CD4-positive, alpha-beta T cell (primary cell): ENCODE data around the gene SEC23IP. TPM values are rescaled to one million over a fixed set of nuclear protein-coding genes. Genes with fewer than 3 reads are reported as not detected.

ENCODE experiments used
- ATAC-seq: fragments of 200-7000 bp; cut with Tn5 transposase; one replicate; pipeline ENCODE4 v1.10.0; 2022; ENCODE audit warnings: mild to moderate bottlenecking; ENCODE audit not compliant: poor library complexity
- CTCF ChIA-PET: fragments of 350-600 bp; sonication (Branson Sonifier 250); formaldehyde crosslinking; loops from one replicate; lab custom pipeline; 2021; ENCODE audit warnings: antibody characterized with exemption, inconsistent platforms; lab: Charles Lee
- POLR2A ChIA-PET: fragments of 350-600 bp; sonication (Branson Sonifier 250); formaldehyde crosslinking; loops from one replicate; lab custom pipeline; 2021; ENCODE audit warnings: antibody characterized with exemption, inconsistent platforms; lab: Charles Lee
- DNase-seq, 14 experiments: peaks; one replicate each; pipeline ENCODE4 v3.0.0-alpha.2; 2013 to 2020; ENCODE audit warnings: mixed read lengths in 2 of 14
- H3K27ac ChIP-seq, 2 donors: one replicate each; pipeline versions ENCODE4 v1.5.1 to v1.7.0; 2013; ENCODE audit warnings: low read length in 2 of 2, low read depth in 1 of 2, mild to moderate bottlenecking in 1 of 2
- H3K27me3 ChIP-seq, 2 experiments: 1 replicate in 1 of 2; 2 replicates in 1 of 2; pipeline versions ENCODE4 v1.6.1 to v1.7.0; 2013; ENCODE audit warnings: low read length in 2 of 2, control low read depth in 1 of 2, mild to moderate bottlenecking in 1 of 2, moderate library complexity in 1 of 2; ENCODE audit not compliant: insufficient read depth in 2 of 2, control insufficient read depth in 1 of 2
- H3K36me3 ChIP-seq: one replicate; pipeline ENCODE4 v1.6.1; 2013; ENCODE audit warnings: low read length, control low read depth; ENCODE audit not compliant: insufficient read depth
- H3K4me1 ChIP-seq: one replicate; pipeline ENCODE4 v1.6.1; 2013; ENCODE audit warnings: low read length, control low read depth; ENCODE audit not compliant: insufficient read depth
- H3K4me3 ChIP-seq: one replicate; pipeline ENCODE4 v1.5.1; 2013; ENCODE audit warnings: mild to moderate bottlenecking, low read length, moderate library complexity
- H3K9me3 ChIP-seq, 2 experiments: 1 replicate in 1 of 2; 2 replicates in 1 of 2; pipeline versions ENCODE4 v1.6.1 to v1.7.0; 2013; ENCODE audit warnings: low read length in 2 of 2, mild to moderate bottlenecking in 2 of 2, control low read depth in 1 of 2, moderate library complexity in 1 of 2; ENCODE audit not compliant: control insufficient read depth in 1 of 2, insufficient read depth in 1 of 2
- H3K27ac Mint-ChIP-seq: one replicate; pipeline ENCODE4 v1.8.0; 2020; ENCODE audit warnings: mixed read lengths
- H3K27me3 Mint-ChIP-seq: one replicate; pipeline ENCODE4 v1.8.0; 2021; ENCODE audit warnings: mixed read lengths
- H3K36me3 Mint-ChIP-seq: one replicate; pipeline ENCODE4 v1.8.0; 2021; ENCODE audit warnings: low read depth, mixed read lengths
- H3K4me1 Mint-ChIP-seq: one replicate; pipeline ENCODE4 v1.8.0; 2021; ENCODE audit warnings: low read depth, mixed read lengths
- H3K4me3 Mint-ChIP-seq: one replicate; pipeline ENCODE4 v1.8.0; 2020; ENCODE audit warnings: mild to moderate bottlenecking, mixed read lengths
- H3K9me3 Mint-ChIP-seq: one replicate; pipeline ENCODE4 v1.8.0; 2020; ENCODE audit warnings: mixed read lengths
- CTCF ChIP-seq: fragments of 200-600 bp; IDR thresholded peaks from one replicate; pipeline ENCODE4 v1.8.0; 2022; ENCODE audit warnings: antibody characterized with exemption, mild to moderate bottlenecking
- intact Hi-C, 2 experiments: fragments of 100-400 bp; cut with DNase I in 1 of 2; cut with micrococcal nuclease in 1 of 2; formaldehyde crosslinking; loops; one replicate each; pipeline versions ENCODE4 v1.15.1 to v1.9.0; 2023 to 2025; cut with DNase I, micrococcal nuclease
- total RNA-seq, 174 experiments: library from RNA in 2 of 174; stranded (reverse) in 2 of 174; gene quantifications; one replicate each; pipeline ENCODE4 v1.2.3 and lab custom pipeline; 2021 to 2026

Gene SEC23IP
- total RNA-seq, 2 experiments from 2014 or later, result 18.1 to 21.1 TPM

GRCh38 chr10:119933179-119933578, 40.6 kb downstream of the SEC23IP start:
- no peaks in the 10 kb centered on the region for H3K27me3 ChIP-seq
- H3K9me3 ChIP-seq, result no peaks in the 10 kb centered on the region
- no peak overlapping the region for H3K4me3 ChIP-seq
- TF ChIP-seq CTCF, result no peak
- ChIA-PET POLR2A (no interaction called here), CTCF (no interaction called here)
- ATAC-seq (no peak), DNase-seq (no peak)
- no peaks in the 10 kb centered on the region for H3K27me3 Mint-ChIP-seq
- H3K4me1 Mint-ChIP-seq, result peaks cover 9% of the 10 kb centered on the region
- H3K36me3 ChIP-seq, result peaks cover 71% of the 10 kb centered on the region
- H3K4me1 ChIP-seq, result no peaks in the 10 kb centered on the region
- H3K4me3 Mint-ChIP-seq, result no peak overlapping the region
- H3K36me3 Mint-ChIP-seq, result peaks cover 94% of the 10 kb centered on the region
- H3K9me3 Mint-ChIP-seq, result no peaks in the 10 kb centered on the region
- H3K27ac ChIP-seq, result no peak overlapping the region
- intact Hi-C loops, result no loop called here
- no peak overlapping the region for H3K27ac Mint-ChIP-seq

GRCh38 chr10:119940487-119940886, 48.0 kb downstream of the SEC23IP start:
- H3K9me3 ChIP-seq, result no peaks in the 10 kb centered on the region
- Mint-ChIP-seq H3K36me3 (peaks cover 72% of the 10 kb centered on the region), H3K27me3 (no peaks in the 10 kb centered on the region), H3K9me3 (no peaks in the 10 kb centered on the region), H3K27ac (no peak overlapping the region), H3K4me3 (no peak overlapping the region), H3K4me1 (no peaks in the 10 kb centered on the region)
- no peak overlapping the region for H3K27ac ChIP-seq
- H3K36me3 ChIP-seq, result peaks cover 55% of the 10 kb centered on the region
- intact Hi-C loops, result no loop called here
- no peaks in the 10 kb centered on the region for H3K27me3 ChIP-seq
- H3K4me3 ChIP-seq, result no peak overlapping the region
- no peak for TF ChIP-seq CTCF
- CTCF ChIA-PET, result no interaction called here
- H3K4me1 ChIP-seq, result no peaks in the 10 kb centered on the region
- no peak for DNase-seq
- ATAC-seq, result no peak
- POLR2A ChIA-PET, result no interaction called here

- H3K27me3 ChIP-seq, result no peaks in the 10 kb centered on the region
- intact Hi-C loops, result no loop called here
- Mint-ChIP-seq H3K4me1 (no peaks in the 10 kb centered on the region), H3K4me3 (no peak overlapping the region), H3K36me3 (peaks cover 50% of the 10 kb centered on the region), H3K27ac (no peak overlapping the region), H3K9me3 (no peaks in the 10 kb centered on the region), H3K27me3 (no peaks in the 10 kb centered on the region)
- H3K4me3 ChIP-seq, result no peak overlapping the region
- no peak overlapping the region for H3K27ac ChIP-seq
- no peaks in the 10 kb centered on the region for H3K9me3 ChIP-seq
- no peaks in the 10 kb centered on the region for H3K4me1 ChIP-seq
- ATAC-seq (no peak), DNase-seq (no peak)
- no peak for TF ChIP-seq CTCF
- H3K36me3 ChIP-seq, result peaks cover 46% of the 10 kb centered on the region
- POLR2A ChIA-PET, result no interaction called here
- CTCF ChIA-PET, result no interaction called here
These were observed 50.4 kb downstream of the SEC23IP start for GRCh38 chr10:119942973-119943372.
